Astrocyte (in vitro differentiated cells and primary cell): ENCODE measurements around the gene AP2B1. TPM values are rescaled to one million over a fixed set of nuclear protein-coding genes. Genes with fewer than 3 reads are reported as not detected.

Experiments
- DNase-seq: peaks from one replicate; pipeline ENCODE4 v3.0.0-alpha.2; 2010; ENCODE audit warnings: low read depth
- FAIRE-seq: peaks from 2 replicates; lab custom pipeline; 2011; peaks lifted over from hg19 to GRCh38; lab: Jason Lieb, UNC
- H2AFZ ChIP-seq: 2 replicates; pipeline ENCODE4 v1.6.0; 2012; ENCODE audit warnings: low read depth, low read length, inconsistent platforms
- H3K27ac ChIP-seq: 2 replicates; pipeline ENCODE4 v1.5.1; 2011; ENCODE audit warnings: low read depth, low read length, inconsistent platforms
- H3K27me3 ChIP-seq: 2 replicates; pipeline ENCODE4 v1.6.0; 2011; ENCODE audit warnings: low read length, inconsistent platforms; ENCODE audit not compliant: insufficient read depth
- H3K36me3 ChIP-seq: 2 replicates; pipeline ENCODE4 v1.5.1; 2011; ENCODE audit warnings: low read length, inconsistent platforms; ENCODE audit not compliant: insufficient read depth
- H3K4me1 ChIP-seq: 2 replicates; pipeline ENCODE4 v1.5.1; 2011; ENCODE audit warnings: low read length, inconsistent platforms; ENCODE audit not compliant: insufficient read depth
- H3K4me2 ChIP-seq: 2 replicates; pipeline ENCODE4 v1.6.0; 2012; ENCODE audit warnings: low read length, inconsistent platforms
- H3K4me3 ChIP-seq: 2 replicates; pipeline ENCODE4 v1.5.1; 2011; ENCODE audit warnings: low read depth, mild to moderate bottlenecking, low read length, inconsistent platforms; ENCODE audit not compliant: insufficient read depth
- H3K79me2 ChIP-seq: 2 replicates; pipeline ENCODE4 v1.6.0; 2012; ENCODE audit warnings: mild to moderate bottlenecking, low read length, inconsistent platforms; ENCODE audit not compliant: insufficient read depth
- H3K9ac ChIP-seq: 2 replicates; pipeline ENCODE4 v1.6.0; 2012; ENCODE audit warnings: mild to moderate bottlenecking, low read length, inconsistent platforms
- H3K9me3 ChIP-seq: 2 replicates; pipeline ENCODE4 v1.5.1; 2012; ENCODE audit warnings: low read depth, mild to moderate bottlenecking, low read length, inconsistent platforms; ENCODE audit not compliant: insufficient read depth
- H4K20me1 ChIP-seq: 2 replicates; pipeline ENCODE4 v1.6.0; 2012; ENCODE audit warnings: low read length, inconsistent platforms; ENCODE audit not compliant: insufficient read depth
- H3K27ac Mint-ChIP-seq: one replicate; pipeline ENCODE4 v1.8.0; 2021; ENCODE audit warnings: mild to moderate bottlenecking, mixed read lengths; ENCODE audit not compliant: unreplicated experiment
- H3K27me3 Mint-ChIP-seq: one replicate; pipeline ENCODE4 v1.8.0; 2021; ENCODE audit warnings: low read depth, mixed read lengths; ENCODE audit not compliant: unreplicated experiment
- H3K36me3 Mint-ChIP-seq: one replicate; pipeline ENCODE4 v1.8.0; 2021; ENCODE audit warnings: low read depth, mixed read lengths; ENCODE audit not compliant: unreplicated experiment
- H3K4me1 Mint-ChIP-seq: one replicate; pipeline ENCODE4 v1.8.0; 2021; ENCODE audit warnings: low read depth, mixed read lengths; ENCODE audit not compliant: unreplicated experiment
- H3K4me3 Mint-ChIP-seq: one replicate; pipeline ENCODE4 v1.8.0; 2021; ENCODE audit warnings: mild to moderate bottlenecking, moderate library complexity, mixed read lengths; ENCODE audit not compliant: unreplicated experiment
- H3K9me3 Mint-ChIP-seq: one replicate; pipeline ENCODE4 v1.8.0; 2021; ENCODE audit warnings: mild to moderate bottlenecking, mixed read lengths; ENCODE audit not compliant: unreplicated experiment
- EZH2 ChIP-seq: IDR thresholded peaks from 2 replicates; pipeline ENCODE4 v1.6.1; 2012; ENCODE audit warnings: mild to moderate bottlenecking, low read length, inconsistent platforms; ENCODE audit not compliant: insufficient read depth
- total RNA-seq: library from RNA; stranded (reverse); gene quantifications from 2 replicates; pipeline ENCODE4 v1.2.1, GENCODE V29; 2021
- TF ChIP-seq, protein P1 (sequence below): IDR thresholded peaks from 2 replicates; pipeline ENCODE4 v1.5.1; 2011; ENCODE audit warnings: low read depth, mild to moderate bottlenecking, inconsistent platforms, low read length, moderate library complexity; ENCODE audit not compliant: insufficient read depth

AP2B1 gene
- total RNA-seq, 1 donor from 2014 or later: 313 TPM

- Mint-ChIP-seq H3K9me3 (no peaks in the 10 kb centered on the region), H3K27ac (no peak overlapping the region), H3K4me1 (no peaks in the 10 kb centered on the region), H3K4me3 (no peak overlapping the region), H3K36me3 (peaks cover 16% of the 10 kb centered on the region), H3K27me3 (no peaks in the 10 kb centered on the region)
- Histone ChIP-seq H3K9me3 (no peaks in the 10 kb centered on the region), H3K4me2 (no peak overlapping the region), H3K36me3 (peaks cover 39% of the 10 kb centered on the region), H3K4me3 (no peak overlapping the region), H3K4me1 (no peaks in the 10 kb centered on the region), H3K27ac (no peak overlapping the region), H4K20me1 (peaks cover 21% of the 10 kb centered on the region), H2AFZ (no peak overlapping the region), H3K27me3 (no peaks in the 10 kb centered on the region), H3K79me2 (peaks cover 7% of the 10 kb centered on the region), H3K9ac (no peak overlapping the region)
- no peak for TF ChIP-seq EZH2
- TF ChIP-seq, protein P1, sequence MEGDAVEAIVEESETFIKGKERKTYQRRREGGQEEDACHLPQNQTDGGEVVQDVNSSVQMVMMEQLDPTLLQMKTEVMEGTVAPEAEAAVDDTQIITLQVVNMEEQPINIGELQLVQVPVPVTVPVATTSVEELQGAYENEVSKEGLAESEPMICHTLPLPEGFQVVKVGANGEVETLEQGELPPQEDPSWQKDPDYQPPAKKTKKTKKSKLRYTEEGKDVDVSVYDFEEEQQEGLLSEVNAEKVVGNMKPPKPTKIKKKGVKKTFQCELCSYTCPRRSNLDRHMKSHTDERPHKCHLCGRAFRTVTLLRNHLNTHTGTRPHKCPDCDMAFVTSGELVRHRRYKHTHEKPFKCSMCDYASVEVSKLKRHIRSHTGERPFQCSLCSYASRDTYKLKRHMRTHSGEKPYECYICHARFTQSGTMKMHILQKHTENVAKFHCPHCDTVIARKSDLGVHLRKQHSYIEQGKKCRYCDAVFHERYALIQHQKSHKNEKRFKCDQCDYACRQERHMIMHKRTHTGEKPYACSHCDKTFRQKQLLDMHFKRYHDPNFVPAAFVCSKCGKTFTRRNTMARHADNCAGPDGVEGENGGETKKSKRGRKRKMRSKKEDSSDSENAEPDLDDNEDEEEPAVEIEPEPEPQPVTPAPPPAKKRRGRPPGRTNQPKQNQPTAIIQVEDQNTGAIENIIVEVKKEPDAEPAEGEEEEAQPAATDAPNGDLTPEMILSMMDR: no peak
- DNase-seq (no peak), FAIRE-seq (no peak)
Observed at GRCh38 chr17:35695613-35696012, 108.5 kb downstream of the AP2B1 start.

- Histone ChIP-seq H4K20me1 (peaks cover 34% of the 10 kb centered on the region), H3K9ac (no peak overlapping the region), H3K79me2 (peaks cover 11% of the 10 kb centered on the region), H3K9me3 (no peaks in the 10 kb centered on the region), H3K36me3 (peaks cover 33% of the 10 kb centered on the region), H3K4me2 (no peak overlapping the region), H3K27ac (no peak overlapping the region), H2AFZ (no peak overlapping the region), H3K27me3 (no peaks in the 10 kb centered on the region), H3K4me3 (no peak overlapping the region), H3K4me1 (no peaks in the 10 kb centered on the region)
- TF ChIP-seq EZH2: no peak
- TF ChIP-seq, protein P1: no peak
- DNase-seq (no peak), FAIRE-seq (no peak)
- Mint-ChIP-seq H3K27ac (no peak overlapping the region), H3K4me3 (no peak overlapping the region), H3K36me3 (peaks cover 11% of the 10 kb centered on the region), H3K27me3 (no peaks in the 10 kb centered on the region), H3K4me1 (no peaks in the 10 kb centered on the region), H3K9me3 (no peaks in the 10 kb centered on the region)
Observed at GRCh38 chr17:35698800-35699199, 111.7 kb downstream of the AP2B1 start.

DNA sequence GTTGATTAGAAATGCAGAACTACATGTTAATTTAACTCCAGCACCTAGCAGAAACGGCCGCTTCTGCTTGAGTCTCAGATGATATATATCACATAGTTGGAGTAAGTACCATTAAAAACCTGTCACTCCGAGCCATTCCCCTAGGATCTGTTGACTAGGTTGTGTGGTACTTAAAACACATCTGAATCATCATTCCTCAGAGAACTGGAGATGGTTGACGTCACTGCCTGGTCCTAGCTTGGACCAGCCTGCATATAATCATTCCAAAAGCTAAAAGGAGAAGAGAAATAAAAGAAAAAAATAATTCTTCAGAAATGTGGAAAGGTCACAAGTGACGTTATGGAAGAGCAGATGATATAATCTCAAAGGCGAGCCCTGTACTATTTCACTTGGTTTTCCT, 113.0 kb downstream of the AP2B1 start:
- peaks cover 13% of the 10 kb centered on the region for H3K36me3 Mint-ChIP-seq

More for the DNA sequence above, 113.0 kb downstream of the AP2B1 start:
- H3K9ac ChIP-seq: no peak overlapping the region
- H2AFZ ChIP-seq: no peak overlapping the region
- TF ChIP-seq EZH2: no peak
- TF ChIP-seq, protein P1: no peak
- no peaks in the 10 kb centered on the region for H3K4me1 ChIP-seq
- H4K20me1 ChIP-seq: peaks cover 41% of the 10 kb centered on the region
- Mint-ChIP-seq H3K4me3 (no peak overlapping the region), H3K27me3 (no peaks in the 10 kb centered on the region), H3K4me1 (no peaks in the 10 kb centered on the region), H3K9me3 (no peaks in the 10 kb centered on the region), H3K27ac (no peak overlapping the region)
- H3K27me3 ChIP-seq: no peaks in the 10 kb centered on the region
- H3K79me2 ChIP-seq: peaks cover 11% of the 10 kb centered on the region
- H3K4me2 ChIP-seq: no peak overlapping the region
- no peaks in the 10 kb centered on the region for H3K9me3 ChIP-seq
- no peak overlapping the region for H3K4me3 ChIP-seq
- FAIRE-seq (no peak), DNase-seq (no peak)
- H3K27ac ChIP-seq: no peak overlapping the region
- H3K36me3 ChIP-seq: peaks cover 24% of the 10 kb centered on the region
